Activated CD8-positive, alpha-beta memory T cell treated with anti-CD3 and anti-CD28 coated beads, Interleukin-2, amount 50 U/mL, for 4 hours (primary cell): Measurements from ENCODE around the gene SLC5A3.

Experiments
- DNase-seq: peaks from one replicate; pipeline ENCODE4 v3.0.0-alpha.2; 2020

SLC5A3 gene

DNA sequence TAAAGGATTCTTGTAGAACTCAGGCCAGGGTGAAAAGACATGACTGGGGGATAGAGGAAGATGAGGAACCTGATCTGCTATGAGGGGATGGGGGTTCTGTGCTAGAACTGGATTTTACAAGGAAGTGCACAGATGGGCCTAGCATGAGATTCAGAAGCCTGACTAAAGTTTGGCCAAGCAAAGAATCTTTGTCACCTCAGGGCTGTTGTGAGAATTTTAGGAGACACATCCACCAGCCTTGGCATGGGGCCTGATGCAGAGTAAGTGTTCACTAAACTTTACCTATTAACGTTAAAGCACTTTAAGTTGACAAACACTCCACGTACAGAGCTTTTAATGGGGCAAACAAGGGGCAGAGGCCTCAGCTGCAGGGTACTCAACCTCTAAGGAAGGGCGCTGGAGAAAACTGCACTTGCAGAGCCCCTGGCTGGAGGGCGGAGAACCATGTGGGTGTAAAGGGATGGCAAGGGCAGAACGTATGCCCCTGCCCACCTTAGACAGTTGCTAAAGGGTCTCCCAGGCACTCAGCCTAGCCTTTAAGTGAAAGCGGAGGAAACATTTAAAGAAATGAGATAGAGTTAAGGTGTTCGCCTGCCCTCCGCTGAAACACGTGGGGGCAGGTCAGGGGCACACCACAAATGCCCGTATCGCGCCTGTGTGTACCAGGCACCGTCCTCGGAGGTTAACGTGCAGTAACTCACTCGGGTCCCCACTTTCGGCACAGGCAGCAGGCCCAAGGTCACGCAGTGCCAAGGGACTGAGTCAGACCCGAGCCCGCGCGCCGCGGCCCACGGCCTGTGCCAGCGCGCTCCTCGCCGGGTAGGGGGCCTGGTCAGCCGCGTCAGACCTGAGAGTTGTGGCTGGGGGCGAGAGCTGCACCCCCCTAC is 990 bp upstream of the SLC5A3 start:
- no peak for DNase-seq

GRCh38 chr21:34073749-34074282 is 438 bp downstream of the SLC5A3 start:
- peak; percentile 56 for DNase-seq

- no peak for DNase-seq
Observed at GRCh38 chr21:34074283-34075090, 1.1 kb downstream of the SLC5A3 start.

DNA sequence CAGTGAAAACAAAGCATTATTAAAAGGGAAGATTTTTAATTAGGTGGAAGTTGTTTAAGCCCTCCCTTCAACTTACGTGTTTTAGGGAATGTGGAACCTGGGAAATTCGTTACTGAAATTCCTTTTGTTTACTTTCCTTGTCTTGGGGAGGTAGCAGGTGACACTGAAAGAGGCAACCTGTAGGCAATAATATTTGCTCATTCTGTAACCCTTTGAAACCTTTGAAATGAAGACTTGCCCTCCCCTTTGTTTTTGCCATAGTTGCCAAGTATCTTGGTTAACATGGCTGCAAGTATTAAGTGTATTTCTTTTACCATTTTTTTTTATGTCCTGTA is 1.7 kb downstream of the SLC5A3 start:
- DNase-seq, result no peak

DNA sequence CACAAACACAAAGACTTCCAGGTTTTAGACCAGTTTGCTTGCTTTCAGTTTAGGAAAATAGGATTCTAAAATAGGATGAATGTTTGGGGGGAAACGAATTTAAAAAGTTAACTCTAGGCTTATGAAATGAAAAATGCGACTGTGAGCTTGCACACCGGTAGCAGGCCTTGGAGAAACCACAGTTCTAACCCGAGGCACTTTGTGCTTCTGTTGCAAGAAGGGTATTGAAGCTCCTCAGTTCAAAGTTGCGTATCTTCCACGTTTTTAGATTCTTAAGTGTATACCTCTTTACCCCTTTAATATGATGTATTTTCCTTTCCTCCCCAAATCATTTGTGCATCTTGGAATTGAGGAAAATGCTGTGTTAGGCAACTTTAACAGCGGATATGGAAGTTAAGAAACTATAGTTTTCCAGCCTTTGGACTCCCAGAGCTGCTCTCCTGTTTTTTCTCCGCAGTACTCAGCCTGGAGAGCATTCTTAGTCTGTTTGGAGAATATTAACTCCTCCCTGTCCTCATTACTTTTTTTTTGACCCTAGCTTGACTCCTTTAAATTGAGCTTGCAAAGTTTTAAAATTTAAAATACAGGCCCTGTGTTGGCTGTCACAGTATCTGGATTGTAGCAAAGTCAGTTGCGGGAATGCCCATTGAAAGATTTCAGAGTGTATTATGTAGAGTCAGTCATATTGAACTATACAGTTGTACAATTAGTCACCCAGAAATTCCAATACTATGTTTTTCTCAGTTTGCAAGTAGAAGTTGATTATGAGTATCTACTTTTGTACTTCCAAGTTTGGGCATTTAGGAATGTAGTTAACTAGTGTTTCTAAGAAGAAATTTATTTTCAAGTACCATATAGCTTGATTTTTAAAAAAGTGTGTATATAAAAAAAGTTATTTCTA is 2.6 kb downstream of the SLC5A3 start:
- DNase-seq, result no peak

- no peak for DNase-seq
Observed at GRCh38 chr21:34076835-34077234, 3.5 kb downstream of the SLC5A3 start.

DNA sequence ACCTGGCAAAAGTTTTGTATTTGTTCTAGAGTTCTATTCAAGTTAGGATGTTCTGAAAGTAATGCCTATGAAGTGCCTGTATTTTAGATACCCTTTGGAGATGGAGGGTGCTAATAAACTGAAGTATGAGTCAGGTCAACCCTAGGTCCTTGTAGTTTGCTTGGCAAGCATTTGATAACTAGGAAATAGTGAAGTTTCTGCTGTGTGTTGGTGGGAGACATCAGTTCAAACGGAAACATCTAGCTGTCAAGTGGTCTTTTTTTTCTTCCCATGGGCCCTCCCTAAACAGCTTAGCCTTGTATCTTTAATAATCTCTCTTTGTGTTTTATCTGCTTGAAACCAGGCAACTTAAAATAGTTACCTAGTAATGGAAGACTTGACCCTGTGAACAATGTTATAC is 4.5 kb downstream of the SLC5A3 start:
- no peak for DNase-seq

DNA sequence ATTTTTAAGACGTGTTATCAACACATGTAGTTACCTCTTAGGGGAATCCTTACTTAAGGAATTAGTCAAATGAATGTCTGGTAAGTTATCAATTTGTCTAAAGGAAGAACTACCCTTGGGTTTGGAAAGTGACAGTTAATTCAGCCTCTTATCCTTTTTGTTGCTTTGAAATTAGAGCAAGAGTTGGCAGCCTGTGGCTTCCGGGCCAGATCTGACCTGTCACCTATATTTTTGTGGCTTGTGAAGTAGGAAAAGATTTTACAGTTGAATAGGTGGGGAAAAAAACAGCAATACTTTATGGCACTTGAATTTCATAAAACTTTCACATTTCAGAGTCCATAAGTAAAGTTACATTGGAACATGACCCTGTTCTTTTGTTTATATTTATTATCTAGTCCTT is 5.5 kb downstream of the SLC5A3 start:
- DNase-seq, result peak; percentile 24

- no peak for DNase-seq
Observed at GRCh38 chr21:34080710-34081109, 7.3 kb downstream of the SLC5A3 start.

- no peak for DNase-seq
Observed at GRCh38 chr21:34082769-34083168, 9.4 kb downstream of the SLC5A3 start.

- DNase-seq, result no peak
Observed at GRCh38 chr21:34083357-34083756, 10.0 kb downstream of the SLC5A3 start.

GRCh38 chr21:34085129-34085528 is 11.8 kb downstream of the SLC5A3 start:
- DNase-seq, result no peak

- DNase-seq, result no peak
Observed at GRCh38 chr21:34086887-34087306, 13.5 kb downstream of the SLC5A3 start.

DNA sequence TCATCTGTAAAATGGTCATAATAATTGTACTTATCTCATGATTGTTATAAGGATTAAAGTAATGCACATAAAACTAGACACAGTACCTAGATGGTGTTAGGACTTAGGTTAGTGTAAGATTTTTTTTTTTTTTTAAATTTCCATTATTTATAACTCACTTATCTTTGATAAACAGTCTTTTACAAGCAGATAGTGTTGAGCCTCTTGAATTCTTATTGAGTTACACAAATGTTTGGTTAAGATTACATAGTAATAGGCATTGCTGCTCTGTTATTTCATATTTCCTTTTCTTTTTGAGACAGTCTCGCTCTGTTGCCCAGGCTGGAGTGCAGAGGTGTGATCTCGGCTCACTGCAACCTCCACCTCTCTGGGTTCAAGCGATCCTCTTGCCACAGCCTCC is 15.4 kb downstream of the SLC5A3 start:
- no peak for DNase-seq

- DNase-seq, result no peak
Observed at GRCh38 chr21:34091032-34091431, 17.7 kb downstream of the SLC5A3 start.

GRCh38 chr21:34091607-34092006 is 18.2 kb downstream of the SLC5A3 start:
- DNase-seq, result no peak

GRCh38 chr21:34092262-34092921 is 19.0 kb downstream of the SLC5A3 start:
- no peak for DNase-seq

DNA sequence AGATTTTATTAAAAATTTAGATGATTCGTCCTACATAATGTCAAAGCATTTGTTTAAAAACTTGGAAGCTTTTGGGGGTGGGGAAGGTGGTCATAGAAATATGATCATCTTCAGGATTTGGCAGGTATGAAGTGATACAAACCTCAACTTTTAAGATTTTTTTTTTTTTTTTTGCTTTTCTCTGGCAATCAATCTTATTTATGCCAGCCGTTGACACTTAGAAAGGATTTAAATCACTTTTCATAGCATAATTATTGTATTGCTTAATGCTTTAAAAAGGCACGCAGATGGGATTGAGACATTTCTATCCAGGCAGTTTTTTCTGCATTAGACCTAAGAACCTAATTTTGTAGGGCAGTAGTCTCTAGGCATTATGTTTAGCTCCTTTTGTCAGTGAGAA is 19.7 kb downstream of the SLC5A3 start:
- no peak for DNase-seq

DNA sequence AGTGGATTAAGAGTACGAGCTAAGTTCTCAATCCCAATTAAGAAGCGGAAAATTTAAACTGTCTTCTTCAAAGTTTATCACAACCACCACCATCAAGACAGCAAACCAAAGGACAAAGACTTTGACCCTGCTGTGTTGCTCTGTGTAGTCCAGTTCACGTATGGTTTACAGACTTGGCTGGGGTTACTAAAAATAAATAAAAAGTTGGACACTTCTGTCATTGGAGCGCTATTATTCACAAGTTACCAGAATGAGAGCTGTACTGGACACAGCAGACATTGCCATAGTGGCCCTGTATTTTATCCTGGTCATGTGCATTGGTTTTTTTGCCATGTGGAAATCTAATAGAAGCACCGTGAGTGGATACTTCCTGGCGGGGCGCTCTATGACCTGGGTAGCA is 21.6 kb downstream of the SLC5A3 start:
- no peak for DNase-seq

- no peak for DNase-seq
Observed at GRCh38 chr21:34097442-34097841, 24.1 kb downstream of the SLC5A3 start.

- DNase-seq, result no peak
Observed at GRCh38 chr21:34100337-34100736, 27.0 kb downstream of the SLC5A3 start.

GRCh38 chr21:34100790-34101189 is 27.4 kb downstream of the SLC5A3 start:
- DNase-seq, result no peak
